WTC11 (cell line): ENCODE data around the gene ORMDL2. TPM values are rescaled to one million over a fixed set of nuclear protein-coding genes. Genes with fewer than 3 reads are reported as not detected.

Experiments used
- ATAC-seq: fragments of 200-7000 bp; cut with Tn5 transposase; 2 replicates; pipeline ENCODE4 v1.10.0; 2021; ENCODE audit warnings: mild to moderate bottlenecking, moderate library complexity
- CTCF ChIA-PET: fragments of 300-600 bp; sonication (Branson Sonifier 250); formaldehyde crosslinking; loops from one replicate; lab custom pipeline; 2021; ENCODE audit warnings: antibody characterized with exemption; lab: Charles Lee
- POLR2A ChIA-PET: fragments of 350-600 bp; sonication (Branson Sonifier 250); formaldehyde crosslinking; loops from one replicate; lab custom pipeline; 2021; ENCODE audit warnings: antibody characterized with exemption; lab: Charles Lee
- DNase-seq: peaks from one replicate; pipeline ENCODE4 v3.0.0; 2021; ENCODE audit warnings: low spot score
- H3K27ac Mint-ChIP-seq: 2 replicates; pipeline ENCODE4 v1.8.0; 2021; ENCODE audit warnings: mixed read lengths
- H3K27me3 Mint-ChIP-seq: 2 replicates; pipeline ENCODE4 v1.8.0; 2021; ENCODE audit warnings: low read depth, mild to moderate bottlenecking, moderate library complexity, mixed read lengths
- H3K36me3 Mint-ChIP-seq: 2 replicates; pipeline ENCODE4 v1.8.0; 2021; ENCODE audit warnings: mixed read lengths
- H3K4me1 Mint-ChIP-seq: 2 replicates; pipeline ENCODE4 v1.8.0; 2022; ENCODE audit warnings: mixed read lengths
- H3K4me3 Mint-ChIP-seq: 2 replicates; pipeline ENCODE4 v1.8.0; 2021; ENCODE audit warnings: mild to moderate bottlenecking, moderate library complexity, mixed read lengths
- H3K9me3 Mint-ChIP-seq: 2 replicates; pipeline ENCODE4 v1.8.0; 2021; ENCODE audit warnings: mixed read lengths
- ARID4B ChIP-seq: sonication (generic); formaldehyde crosslinking; IDR thresholded peaks from 2 replicates; pipeline ENCODE4 v1.8.0; 2023; ENCODE audit warnings: missing genetic modification reagents, mild to moderate bottlenecking, borderline replicate concordance
- ATF1 ChIP-seq: sonication (generic); formaldehyde crosslinking; IDR thresholded peaks from 2 replicates; pipeline ENCODE4 v1.8.1; 2023; ENCODE audit warnings: mild to moderate bottlenecking, moderate library complexity, missing genetic modification reagents
- CREM ChIP-seq: sonication (generic); formaldehyde crosslinking; IDR thresholded peaks from 2 replicates; pipeline ENCODE4 v1.8.1; 2022; ENCODE audit warnings: mild to moderate bottlenecking, missing genetic modification reagents, moderate library complexity
- E2F1 ChIP-seq: sonication (generic); formaldehyde crosslinking; IDR thresholded peaks from 2 replicates; pipeline ENCODE4 v1.8.0; 2022; ENCODE audit warnings: mild to moderate bottlenecking, missing genetic modification reagents
- ELF4 ChIP-seq: sonication (generic); formaldehyde crosslinking; IDR thresholded peaks from 2 replicates; pipeline ENCODE4 v1.8.1; 2022; ENCODE audit warnings: low read depth, mild to moderate bottlenecking, moderate library complexity, missing genetic modification reagents
- EMX1 ChIP-seq: fragments of 250-450 bp; sonication (Bioruptor Pico); IDR thresholded peaks from 2 replicates; pipeline ENCODE4 v1.8.0; 2021; ENCODE audit warnings: mild to moderate bottlenecking
- FOXJ3 ChIP-seq: sonication (generic); formaldehyde crosslinking; IDR thresholded peaks from 2 replicates; pipeline ENCODE4 v1.9.0; 2021; ENCODE audit warnings: missing genetic modification reagents, mild to moderate bottlenecking, borderline replicate concordance
- MAX ChIP-seq: sonication (generic); formaldehyde crosslinking; IDR thresholded peaks from 2 replicates; pipeline ENCODE4 v1.8.0; 2022; ENCODE audit warnings: mild to moderate bottlenecking, missing genetic modification reagents
- NFE2L1 ChIP-seq: sonication (generic); formaldehyde crosslinking; IDR thresholded peaks from 2 replicates; pipeline ENCODE4 v1.8.1; 2023; ENCODE audit warnings: missing genetic modification reagents
- SMAD4 ChIP-seq: sonication (generic); formaldehyde crosslinking; IDR thresholded peaks from 2 replicates; pipeline ENCODE4 v1.8.0; 2022; ENCODE audit warnings: mild to moderate bottlenecking, missing genetic modification reagents
- SOX15 ChIP-seq: fragments of 250-450 bp; sonication (Bioruptor Pico); IDR thresholded peaks from 2 replicates; pipeline ENCODE4 v1.9.0; 2021; ENCODE audit warnings: mild to moderate bottlenecking
- SP1 ChIP-seq: sonication (generic); formaldehyde crosslinking; conservative IDR thresholded peaks from 2 replicates; pipeline ENCODE4 v1.8.1; 2022; ENCODE audit warnings: missing genetic modification reagents
- USF1 ChIP-seq: sonication (generic); formaldehyde crosslinking; IDR thresholded peaks from 2 replicates; pipeline ENCODE4 v1.8.0; 2022; ENCODE audit warnings: mild to moderate bottlenecking, missing genetic modification reagents
- ZBTB21 ChIP-seq: sonication (generic); formaldehyde crosslinking; IDR thresholded peaks from 2 replicates; pipeline ENCODE4 v1.8.1; 2023; ENCODE audit warnings: mild to moderate bottlenecking, missing genetic modification reagents, borderline replicate concordance
- ZBTB43 ChIP-seq: sonication (generic); formaldehyde crosslinking; IDR thresholded peaks from 2 replicates; pipeline ENCODE4 v1.8.1; 2023; ENCODE audit warnings: mild to moderate bottlenecking, missing genetic modification reagents
- ZNF138 ChIP-seq: sonication (generic); formaldehyde crosslinking; conservative IDR thresholded peaks from 2 replicates; pipeline ENCODE4 v1.8.1; 2022; ENCODE audit warnings: mild to moderate bottlenecking, moderate library complexity, missing genetic modification reagents
- ZNF281 ChIP-seq: sonication (generic); formaldehyde crosslinking; IDR thresholded peaks from 2 replicates; pipeline ENCODE4 v1.8.0; 2023; ENCODE audit warnings: mild to moderate bottlenecking, missing genetic modification reagents
- ZNF396 ChIP-seq: fragments of 250-450 bp; sonication (Bioruptor Pico); IDR thresholded peaks from 2 replicates; pipeline ENCODE4 v1.8.0; 2021; ENCODE audit warnings: mild to moderate bottlenecking, moderate library complexity, borderline replicate concordance
- ZNF425 ChIP-seq: fragments of 250-450 bp; sonication (Bioruptor Pico); conservative IDR thresholded peaks from 2 replicates; pipeline ENCODE4 v1.9.0; 2021; ENCODE audit warnings: mild to moderate bottlenecking
- total RNA-seq: library from RNA; stranded (reverse); gene quantifications from 3 replicates; pipeline ENCODE4 v1.2.3, GENCODE V29; 2021

Gene ORMDL2
- total RNA-seq, 1 experiment from 2014 or later: 32.9 TPM

GRCh38 chr12:55816881-55817344, 928 bp upstream of the ORMDL2 start:
- Mint-ChIP-seq H3K4me1 (peaks cover 45% of the 10 kb centered on the region), H3K9me3 (no peaks in the 10 kb centered on the region), H3K36me3 (peaks cover 24% of the 10 kb centered on the region), H3K4me3 (no peak overlapping the region), H3K27me3 (no peaks in the 10 kb centered on the region), H3K27ac (no peak overlapping the region)
- CTCF ChIA-PET: interaction anchor here (0.6 to 7.0 kb wide), 18 partner anchors 10 to 287 kb away, joined by 3 to 97 read pairs (median 7); partner anchors contain the start of genes BLOC1S1, DNAJC14, GDF11 and PA2G4
- DNase-seq (no peak), ATAC-seq (no peak)
- no peak for TF ChIP-seq CREM (CRISPR knock-in tag)
- no peak for TF ChIP-seq ZNF281 (CRISPR knock-in tag)
- TF ChIP-seq FOXJ3 (CRISPR knock-in tag): no peak
- no peak for TF ChIP-seq ZBTB21 (CRISPR knock-in tag)
- TF ChIP-seq ZNF425 (CRISPR knock-in tag): no peak
- no peak for TF ChIP-seq ARID4B
- TF ChIP-seq E2F1 (CRISPR knock-in tag): no peak
- TF ChIP-seq SMAD4 (CRISPR knock-in tag): no peak
- no peak for TF ChIP-seq ATF1 (CRISPR knock-in tag)
- POLR2A ChIA-PET: interaction anchor here (0.6 to 3.5 kb wide), 12 partner anchors 10 to 157 kb away, joined by 3 to 64 read pairs (median 6); partner anchors contain the start of genes DNAJC14, GDF11, PYM1 and RAB5B

GRCh38 chr12:55818140-55818728, 393 bp downstream of the ORMDL2 start:
- H3K4me3 Mint-ChIP-seq: no peak overlapping the region
- H3K27me3 Mint-ChIP-seq: no peaks in the 10 kb centered on the region
- H3K4me1 Mint-ChIP-seq: peaks cover 32% of the 10 kb centered on the region
- ChIA-PET CTCF (interaction anchor here (0.6 to 7.0 kb wide), 26 partner anchors 9 to 308 kb away, joined by 3 to 97 read pairs (median 5); partner anchors contain the start of genes DNAJC14, GDF11, PA2G4 and RAB5B), POLR2A (interaction anchor here (0.6 to 3.5 kb wide), 18 partner anchors 9 to 876 kb away, joined by 3 to 64 read pairs (median 5); partner anchors contain the start of genes CD63, DNAJC14, GDF11 and PYM1)
- ATAC-seq: peak; percentile 8
- no peaks in the 10 kb centered on the region for H3K9me3 Mint-ChIP-seq
- H3K36me3 Mint-ChIP-seq: peaks cover 35% of the 10 kb centered on the region
- no peak for TF ChIP-seq ELF4
- TF ChIP-seq NFE2L1: 0 out of 2 replicates have a peak, but pooled peaks have one; percentile 24
- no peak for TF ChIP-seq SOX15 (CRISPR knock-in tag)
- TF ChIP-seq SP1 (CRISPR knock-in tag): no peak
- no peak for TF ChIP-seq USF1 (CRISPR knock-in tag)
- no peak for TF ChIP-seq ZNF138 (CRISPR knock-in tag)
- TF ChIP-seq MAX: no peak
- 0 out of 2 replicates have a peak, but pooled peaks have one; percentile 14 for TF ChIP-seq EMX1 (CRISPR knock-in tag)
- TF ChIP-seq ZBTB43: no peak
- no peak for TF ChIP-seq ZNF396 (CRISPR knock-in tag)
- TF ChIP-seq, all 79 proteins: peak for 2
- no peak overlapping the region; the same call in 1 of the 2 replicates for H3K27ac Mint-ChIP-seq
- no peak for DNase-seq
